CD8-positive, alpha-beta memory T cell (primary cell): ENCODE measurements around the gene HAPLN3. TPM values are rescaled to one million over a fixed set of nuclear protein-coding genes. Genes with fewer than 3 reads are reported as not detected.

ENCODE experiments used
- CTCF ChIA-PET: fragments of 350-600 bp; sonication (Branson Sonifier 250); formaldehyde crosslinking; loops from one replicate; lab custom pipeline; 2021; ENCODE audit warnings: antibody characterized with exemption; lab: Charles Lee
- POLR2A ChIA-PET: fragments of 350-600 bp; sonication (Branson Sonifier 250); formaldehyde crosslinking; loops from one replicate; lab custom pipeline; 2021; ENCODE audit warnings: antibody characterized with exemption; lab: Charles Lee
- DNase-seq, 5 donors: peaks; one replicate each; pipeline versions ENCODE4 v3.0.0 to v3.0.0-alpha.2; 2020 to 2022; ENCODE audit warnings: mixed read lengths in 1 of 5
- H3K27ac ChIP-seq: one replicate; pipeline ENCODE4 v1.7.0; 2013; ENCODE audit warnings: low read depth, mild to moderate bottlenecking, low read length, moderate library complexity
- H3K27me3 ChIP-seq: 2 replicates; pipeline ENCODE4 v1.7.0; 2013; ENCODE audit warnings: low read length, mild to moderate bottlenecking; ENCODE audit not compliant: insufficient read depth, poor library complexity, severe bottlenecking
- H3K36me3 ChIP-seq: 2 replicates; pipeline ENCODE4 v1.7.0; 2013; ENCODE audit warnings: mild to moderate bottlenecking, low read length, moderate library complexity; ENCODE audit not compliant: insufficient read depth
- H3K4me1 ChIP-seq: 2 replicates; pipeline ENCODE4 v1.7.0; 2013; ENCODE audit warnings: mild to moderate bottlenecking, low read length, moderate library complexity; ENCODE audit not compliant: insufficient read depth
- H3K4me3 ChIP-seq: 2 replicates; pipeline ENCODE4 v1.7.0; 2013; ENCODE audit warnings: mild to moderate bottlenecking, low read length
- H3K9me3 ChIP-seq: 2 replicates; pipeline ENCODE4 v1.7.0; 2013; ENCODE audit warnings: mild to moderate bottlenecking, low read length
- H3K27ac Mint-ChIP-seq, 8 donors: one replicate each; pipeline ENCODE4 v1.8.0; 2020 to 2021; ENCODE audit warnings: mixed read lengths in 8 of 8, mild to moderate bottlenecking in 6 of 8, inconsistent platforms in 3 of 8, moderate library complexity in 3 of 8
- H3K27me3 Mint-ChIP-seq, 2 donors: one replicate each; pipeline ENCODE4 v1.8.0; 2020 to 2021; ENCODE audit warnings: mixed read lengths in 2 of 2, mild to moderate bottlenecking in 1 of 2, moderate library complexity in 1 of 2
- H3K36me3 Mint-ChIP-seq, 3 donors: one replicate each; pipeline ENCODE4 v1.8.0; 2020 to 2021; ENCODE audit warnings: mixed read lengths in 3 of 3, inconsistent platforms in 1 of 3, mild to moderate bottlenecking in 1 of 3
- H3K4me1 Mint-ChIP-seq, 3 donors: one replicate each; pipeline ENCODE4 v1.8.0; 2020 to 2021; ENCODE audit warnings: mixed read lengths in 3 of 3, inconsistent platforms in 1 of 3, mild to moderate bottlenecking in 1 of 3
- H3K4me3 Mint-ChIP-seq, 7 donors: one replicate each; pipeline ENCODE4 v1.8.0; 2020 to 2021; ENCODE audit warnings: mixed read lengths in 7 of 7, mild to moderate bottlenecking in 6 of 7, moderate library complexity in 4 of 7, inconsistent platforms in 2 of 7
- H3K9me3 Mint-ChIP-seq, 5 donors: one replicate each; pipeline ENCODE4 v1.8.0; 2020 to 2022; ENCODE audit warnings: mixed read lengths in 5 of 5, mild to moderate bottlenecking in 3 of 5, moderate library complexity in 2 of 5, inconsistent platforms in 1 of 5
- polyA plus RNA-seq: library from polyadenylated mRNA; unstranded; fragments of 300-500 nt; fragmentation: Illumina TruSeq; gene quantifications from one replicate; pipeline ENCODE4 v1.2.3, GENCODE V29; 2021
- total RNA-seq, 2 experiments: library from RNA; stranded (reverse); gene quantifications; one replicate each; pipeline ENCODE4 v1.2.3, GENCODE V29; 2021

HAPLN3 gene
- total and polyA plus RNA-seq, 3 experiments from 2014 or later: 24.6 to 32.3 (median 32.2) TPM

DNA sequence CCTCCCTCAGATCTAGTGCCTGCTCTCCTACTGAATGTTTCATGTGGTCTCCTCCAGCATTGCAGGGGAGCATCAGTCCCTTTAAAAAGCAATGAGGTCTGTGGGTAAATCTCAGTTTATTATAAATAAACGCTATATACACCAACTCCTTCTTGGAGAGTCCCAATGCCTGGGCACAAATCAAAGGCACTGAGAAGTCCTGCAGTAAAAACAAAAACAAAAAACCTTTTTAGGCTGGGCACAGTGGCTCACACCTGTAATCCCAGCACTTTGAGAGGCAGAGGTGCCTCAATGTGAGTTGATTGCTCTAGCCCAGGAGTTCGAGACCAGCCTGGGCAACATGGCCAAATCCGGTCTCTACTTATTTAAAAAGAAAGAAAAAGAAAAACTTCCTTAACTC is 47.1 kb downstream of the HAPLN3 start:
- ChIA-PET POLR2A (no interaction called here), CTCF (no interaction called here)
- Histone ChIP-seq H3K4me3 (no peak overlapping the region), H3K4me1 (no peaks in the 10 kb centered on the region), H3K9me3 (no peaks in the 10 kb centered on the region), H3K27ac (no peak overlapping the region), H3K36me3 (no peaks in the 10 kb centered on the region), H3K27me3 (no peaks in the 10 kb centered on the region)
- DNase-seq: no peak
- no peaks in the 10 kb centered on the region for H3K4me1 Mint-ChIP-seq
- peaks cover 12 to 30% of the 10 kb centered on the region in 2 donors for H3K27me3 Mint-ChIP-seq
- no peak overlapping the region for H3K27ac Mint-ChIP-seq
- H3K9me3 Mint-ChIP-seq: peaks cover 0 to 11% (median 3%) of the 10 kb centered on the region in 5 donors
- peaks cover 0 to 5% (median 0%) of the 10 kb centered on the region in 3 donors for H3K36me3 Mint-ChIP-seq
- no peak overlapping the region for H3K4me3 Mint-ChIP-seq

DNA sequence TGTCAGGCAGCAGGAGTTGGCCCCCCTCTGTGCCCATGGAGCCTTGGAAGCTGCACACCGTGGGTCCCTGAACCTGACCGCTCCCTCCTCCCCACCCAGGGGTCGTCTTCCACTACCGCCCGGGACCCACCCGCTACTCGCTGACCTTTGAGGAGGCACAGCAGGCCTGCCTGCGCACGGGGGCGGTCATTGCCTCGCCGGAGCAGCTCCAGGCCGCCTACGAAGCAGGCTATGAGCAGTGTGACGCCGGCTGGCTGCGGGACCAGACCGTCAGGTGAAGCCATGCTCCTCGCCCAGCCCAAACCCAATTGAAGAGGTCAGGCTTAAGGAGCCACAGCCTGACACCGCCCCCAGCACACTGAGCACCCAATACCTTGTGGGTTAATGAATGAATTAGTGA is 48.2 kb downstream of the HAPLN3 start:
- Mint-ChIP-seq H3K4me3 (no peak overlapping the region), H3K27ac (no peak overlapping the region), H3K9me3 (peaks cover 0 to 2% (median under 1%) of the 10 kb centered on the region in 5 donors), H3K36me3 (peaks cover 0 to under 1% (median 0%) of the 10 kb centered on the region in 3 donors), H3K27me3 (peaks cover 10 to 30% of the 10 kb centered on the region in 2 donors), H3K4me1 (no peaks in the 10 kb centered on the region)
- CTCF ChIA-PET: no interaction called here
- H3K27ac ChIP-seq: no peak overlapping the region
- no peaks in the 10 kb centered on the region for H3K27me3 ChIP-seq
- no peaks in the 10 kb centered on the region for H3K4me1 ChIP-seq
- no peak for DNase-seq
- H3K9me3 ChIP-seq: no peaks in the 10 kb centered on the region
- POLR2A ChIA-PET: no interaction called here
- H3K4me3 ChIP-seq: no peak overlapping the region
- H3K36me3 ChIP-seq: no peaks in the 10 kb centered on the region

DNA sequence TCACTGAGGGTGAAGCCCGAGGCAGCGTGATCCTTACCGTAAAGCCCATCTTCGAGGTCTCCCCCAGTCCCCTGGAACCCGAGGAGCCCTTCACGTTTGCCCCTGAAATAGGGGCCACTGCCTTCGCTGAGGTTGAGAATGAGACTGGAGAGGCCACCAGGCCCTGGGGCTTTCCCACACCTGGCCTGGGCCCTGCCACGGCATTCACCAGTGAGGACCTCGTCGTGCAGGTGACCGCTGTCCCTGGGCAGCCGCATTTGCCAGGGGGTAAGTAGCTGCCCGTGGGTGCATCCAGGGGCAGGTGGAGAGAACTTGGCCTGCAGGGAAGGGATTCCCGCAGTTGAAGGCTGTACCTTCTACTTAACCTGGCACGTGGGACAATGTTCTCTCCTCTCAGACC is 49.7 kb downstream of the HAPLN3 start:
- H3K4me3 Mint-ChIP-seq: no peak overlapping the region
- H3K9me3 Mint-ChIP-seq: no peaks in the 10 kb centered on the region
- ChIA-PET POLR2A (no interaction called here), CTCF (no interaction called here)
- no peaks in the 10 kb centered on the region for H3K4me1 ChIP-seq
- H3K27ac ChIP-seq: no peak overlapping the region
- H3K4me1 Mint-ChIP-seq: no peaks in the 10 kb centered on the region
- H3K36me3 ChIP-seq: no peaks in the 10 kb centered on the region
- no peak for DNase-seq
- no peak overlapping the region for H3K4me3 ChIP-seq
- no peak overlapping the region for H3K27ac Mint-ChIP-seq
- no peaks in the 10 kb centered on the region for H3K27me3 ChIP-seq
- peaks cover 4 to 19% of the 10 kb centered on the region in 2 donors for H3K27me3 Mint-ChIP-seq
- no peaks in the 10 kb centered on the region for H3K36me3 Mint-ChIP-seq
- no peaks in the 10 kb centered on the region for H3K9me3 ChIP-seq

DNA sequence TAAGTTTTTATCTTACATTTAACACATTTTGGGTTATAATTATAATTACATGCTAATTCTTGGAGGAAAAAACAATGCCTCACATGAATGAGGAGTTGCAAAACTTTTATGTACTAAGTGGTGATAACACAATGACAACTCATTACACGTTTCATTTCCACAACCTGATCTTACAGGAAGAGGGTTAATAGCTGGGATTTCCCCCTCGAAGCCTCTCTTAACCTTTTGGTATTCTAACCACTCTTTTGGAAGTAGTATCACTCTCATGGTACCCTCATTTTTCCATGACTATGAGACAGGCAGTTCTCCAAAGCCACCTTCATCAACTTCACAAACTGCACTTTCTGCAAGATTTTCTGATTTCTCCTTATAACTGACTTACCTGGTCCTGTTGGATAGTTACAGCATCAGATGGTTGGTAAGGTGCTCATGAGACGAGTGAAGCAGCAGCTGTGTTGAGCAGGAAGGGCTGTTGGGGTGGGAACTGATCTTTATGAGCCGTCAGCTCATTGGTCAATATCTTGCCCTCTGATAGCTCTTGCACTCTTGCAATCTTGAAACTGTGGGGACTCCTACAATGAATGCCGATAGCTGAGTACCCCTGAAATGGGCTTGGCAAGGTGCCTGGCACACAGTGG is 50.5 kb downstream of the HAPLN3 start:
- Histone ChIP-seq H3K9me3 (no peaks in the 10 kb centered on the region), H3K36me3 (no peaks in the 10 kb centered on the region), H3K4me3 (no peak overlapping the region), H3K27ac (no peak overlapping the region), H3K4me1 (no peaks in the 10 kb centered on the region), H3K27me3 (no peaks in the 10 kb centered on the region)
- ChIA-PET CTCF (no interaction called here), POLR2A (no interaction called here)
- Mint-ChIP-seq H3K9me3 (no peaks in the 10 kb centered on the region), H3K4me1 (no peaks in the 10 kb centered on the region), H3K27ac (no peak overlapping the region), H3K27me3 (peaks cover 4 to 19% of the 10 kb centered on the region in 2 donors), H3K36me3 (no peaks in the 10 kb centered on the region), H3K4me3 (no peak overlapping the region)
- DNase-seq: no peak

DNA sequence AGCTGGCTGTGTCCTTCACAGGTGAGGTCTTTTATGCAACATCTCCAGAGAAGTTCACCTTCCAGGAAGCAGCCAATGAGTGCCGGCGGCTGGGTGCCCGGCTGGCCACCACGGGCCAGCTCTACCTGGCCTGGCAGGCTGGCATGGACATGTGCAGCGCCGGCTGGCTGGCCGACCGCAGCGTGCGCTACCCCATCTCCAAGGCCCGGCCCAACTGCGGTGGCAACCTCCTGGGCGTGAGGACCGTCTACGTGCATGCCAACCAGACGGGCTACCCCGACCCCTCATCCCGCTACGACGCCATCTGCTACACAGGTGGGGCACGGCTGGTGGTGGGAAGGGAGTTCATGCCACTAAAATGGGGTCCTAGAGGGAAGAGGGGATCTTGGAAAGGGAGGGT is 52.0 kb downstream of the HAPLN3 start:
- no peaks in the 10 kb centered on the region for H3K36me3 Mint-ChIP-seq
- Histone ChIP-seq H3K4me3 (no peak overlapping the region), H3K9me3 (no peaks in the 10 kb centered on the region), H3K27me3 (no peaks in the 10 kb centered on the region), H3K27ac (no peak overlapping the region), H3K36me3 (no peaks in the 10 kb centered on the region), H3K4me1 (no peaks in the 10 kb centered on the region)
- peaks cover 4 to 14% of the 10 kb centered on the region in 2 donors for H3K27me3 Mint-ChIP-seq
- no peaks in the 10 kb centered on the region for H3K4me1 Mint-ChIP-seq
- no peaks in the 10 kb centered on the region for H3K9me3 Mint-ChIP-seq
- no peak for DNase-seq
- CTCF ChIA-PET: no interaction called here
- no peak overlapping the region for H3K27ac Mint-ChIP-seq
- POLR2A ChIA-PET: no interaction called here
- H3K4me3 Mint-ChIP-seq: no peak overlapping the region

DNA sequence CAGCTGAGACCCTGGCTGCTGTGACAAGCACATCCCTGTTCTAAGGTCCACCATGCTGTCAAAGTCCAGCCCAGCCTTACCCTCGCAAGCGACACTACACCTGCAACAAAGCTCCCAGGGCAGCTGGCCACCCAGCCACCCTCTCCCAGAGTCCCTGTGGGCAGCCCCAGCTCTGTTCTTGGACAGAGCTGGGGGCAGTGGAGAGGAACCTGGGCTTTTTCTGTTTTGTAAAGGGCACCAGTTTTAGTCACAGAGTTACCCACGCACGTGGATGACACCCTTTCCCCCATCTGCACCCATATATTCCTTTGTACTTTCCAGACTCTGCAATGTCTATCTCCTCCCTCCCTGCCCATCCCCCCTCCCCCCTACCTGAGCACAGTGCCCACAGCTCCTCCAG is 53.2 kb downstream of the HAPLN3 start:
- H3K27me3 Mint-ChIP-seq: peaks cover 2 to 9% of the 10 kb centered on the region in 2 donors
- CTCF ChIA-PET: no interaction called here
- no peaks in the 10 kb centered on the region for H3K27me3 ChIP-seq

DNA sequence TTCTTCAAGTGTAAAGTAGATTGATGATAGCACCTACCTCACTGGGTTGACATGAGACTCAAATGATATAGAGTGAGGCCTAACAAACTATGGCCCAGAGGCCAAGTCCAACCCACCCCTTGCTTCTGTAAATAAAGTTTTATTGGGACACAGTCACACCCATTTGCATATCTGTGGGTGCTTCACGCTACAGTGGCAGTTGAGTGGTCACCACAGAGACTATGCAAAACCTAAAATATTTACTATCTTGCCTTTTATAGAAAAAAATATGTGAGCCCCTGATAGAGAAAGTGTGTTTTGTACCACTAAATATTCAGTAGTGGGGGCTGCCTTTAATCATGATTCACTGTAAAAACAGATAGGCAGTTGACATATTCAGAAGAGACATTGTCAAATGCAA is 54.1 kb downstream of the HAPLN3 start:
- H3K4me1 Mint-ChIP-seq: no peaks in the 10 kb centered on the region
- no peak overlapping the region for H3K27ac Mint-ChIP-seq
- no peak for DNase-seq
- Histone ChIP-seq H3K9me3 (no peaks in the 10 kb centered on the region), H3K36me3 (no peaks in the 10 kb centered on the region), H3K27ac (no peak overlapping the region), H3K27me3 (no peaks in the 10 kb centered on the region), H3K4me1 (no peaks in the 10 kb centered on the region), H3K4me3 (no peak overlapping the region)
- H3K9me3 Mint-ChIP-seq: no peaks in the 10 kb centered on the region
- H3K36me3 Mint-ChIP-seq: no peaks in the 10 kb centered on the region
- CTCF ChIA-PET: no interaction called here
- POLR2A ChIA-PET: no interaction called here
- no peak overlapping the region for H3K4me3 Mint-ChIP-seq
- peaks cover 2 to 9% of the 10 kb centered on the region in 2 donors for H3K27me3 Mint-ChIP-seq

More for the DNA sequence above, 53.2 kb downstream of the HAPLN3 start:
- DNase-seq: no peak
- POLR2A ChIA-PET: no interaction called here
- no peak overlapping the region for H3K27ac ChIP-seq
- H3K4me1 ChIP-seq: no peaks in the 10 kb centered on the region
- H3K9me3 Mint-ChIP-seq: no peaks in the 10 kb centered on the region
- no peaks in the 10 kb centered on the region for H3K4me1 Mint-ChIP-seq
- no peak overlapping the region for H3K4me3 Mint-ChIP-seq
- no peaks in the 10 kb centered on the region for H3K36me3 Mint-ChIP-seq
- H3K4me3 ChIP-seq: no peak overlapping the region
- no peaks in the 10 kb centered on the region for H3K36me3 ChIP-seq
- H3K27ac Mint-ChIP-seq: no peak overlapping the region
- no peaks in the 10 kb centered on the region for H3K9me3 ChIP-seq

DNA sequence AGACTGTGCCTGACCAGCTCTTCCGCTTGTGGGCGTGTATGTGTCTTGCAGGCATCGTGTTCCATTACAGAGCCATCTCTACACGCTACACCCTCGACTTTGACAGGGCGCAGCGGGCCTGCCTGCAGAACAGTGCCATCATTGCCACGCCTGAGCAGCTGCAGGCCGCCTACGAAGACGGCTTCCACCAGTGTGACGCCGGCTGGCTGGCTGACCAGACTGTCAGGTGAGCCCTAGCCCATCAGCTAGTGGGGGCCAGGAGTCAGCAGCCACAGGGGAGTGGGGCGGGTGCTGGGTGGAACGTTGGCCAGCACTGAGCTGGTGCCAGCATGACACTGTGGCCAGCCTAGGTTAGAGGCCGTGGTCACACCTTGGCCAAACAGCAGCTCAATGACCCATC is 55.4 kb downstream of the HAPLN3 start:
- peaks cover 0 to under 1% (median 0%) of the 10 kb centered on the region in 3 donors for H3K4me1 Mint-ChIP-seq
- Histone ChIP-seq H3K9me3 (no peaks in the 10 kb centered on the region), H3K4me1 (no peaks in the 10 kb centered on the region), H3K36me3 (no peaks in the 10 kb centered on the region), H3K27me3 (no peaks in the 10 kb centered on the region), H3K27ac (no peak overlapping the region), H3K4me3 (no peak overlapping the region)
- peaks cover 2 to 9% of the 10 kb centered on the region in 2 donors for H3K27me3 Mint-ChIP-seq
- CTCF ChIA-PET: no interaction called here
- no peaks in the 10 kb centered on the region for H3K36me3 Mint-ChIP-seq
- H3K4me3 Mint-ChIP-seq: no peak overlapping the region
- POLR2A ChIA-PET: no interaction called here
- H3K27ac Mint-ChIP-seq: no peak overlapping the region
- H3K9me3 Mint-ChIP-seq: no peaks in the 10 kb centered on the region
- DNase-seq: no peak
